ENCODE results near the gene C15orf40.

The C15orf40 gene

GRCh38 chr15:82992436-82992998 is 18.9 kb downstream of the C15orf40 start:
- DNase-seq = no peak

GRCh38 chr15:82986442-82986780 is 25.0 kb downstream of the C15orf40 start:
- no peak for DNase-seq

- peak; percentile 88 for DNase-seq
Measured at GRCh38 chr15:82985688-82986441, 25.6 kb downstream of the C15orf40 start, which contains the start of gene RAMAC. TSS of gene RAMAC (plus strand) at chr15:82986210. CDS start at chr15:82989019, 2,809 bp downstream.

GRCh38 chr15:82980981-82981380 is 30.5 kb downstream of the C15orf40 start:
- DNase-seq = no peak

GRCh38 chr15:82979726-82980125 is 31.7 kb downstream of the C15orf40 start:
- no peak for DNase-seq

GRCh38 chr15:82978438-82978837 is 33.0 kb downstream of the C15orf40 start:
- DNase-seq = no peak

- no peak for DNase-seq
Measured at GRCh38 chr15:82977076-82977475, 34.4 kb downstream of the C15orf40 start.

GRCh38 chr15:82972990-82973389 is 38.4 kb downstream of the C15orf40 start:
- DNase-seq = no peak

GRCh38 chr15:82971218-82971984 is 40.0 kb downstream of the C15orf40 start:
- no peak for DNase-seq

- DNase-seq = no peak
Measured at GRCh38 chr15:82970696-82971095, 40.7 kb downstream of the C15orf40 start.

GRCh38 chr15:82970078-82970686 is 41.3 kb downstream of the C15orf40 start:
- no peak for DNase-seq

- no peak for DNase-seq
Measured at GRCh38 chr15:82969353-82969752, 42.1 kb downstream of the C15orf40 start.

- no peak for DNase-seq
Measured at GRCh38 chr15:82968066-82968465, 43.4 kb downstream of the C15orf40 start.

GRCh38 chr15:82966671-82967071 is 44.8 kb downstream of the C15orf40 start:
- no peak for DNase-seq

GRCh38 chr15:82964890-82965289 is 46.5 kb downstream of the C15orf40 start:
- no peak for DNase-seq

- DNase-seq = no peak
Measured at GRCh38 chr15:82963471-82964341, 47.7 kb downstream of the C15orf40 start.

- DNase-seq = no peak
Measured at GRCh38 chr15:82960766-82961165, 50.7 kb downstream of the C15orf40 start.

GRCh38 chr15:82959423-82959822 is 52.0 kb downstream of the C15orf40 start:
- DNase-seq = no peak

- DNase-seq = no peak
Measured at GRCh38 chr15:82958638-82959037, 52.8 kb downstream of the C15orf40 start.

GRCh38 chr15:82952158-82953081 is 59.0 kb downstream of the C15orf40 start, which contains the start of gene HOMER2:
TSS of gene HOMER2 (minus strand) at chr15:82952720. CDS start at chr15:82952535, 185 bp downstream.
- DNase-seq = peak; percentile 19

- no peak for DNase-seq
Measured at GRCh38 chr15:82951472-82952157, 59.8 kb downstream of the C15orf40 start.
